HG03378 (cell line): ENCODE results near the gene LRP1.

Source experiments
- ATAC-seq: cut with Tn5 transposase; IDR thresholded peaks from one replicate; pipeline ENCODE4 v1.9.1; 2021; ENCODE audit warnings: mild to moderate bottlenecking, moderate library complexity; ENCODE audit not compliant: unreplicated experiment

LRP1 gene

GRCh38 chr12:57190037-57190436 is 61.8 kb downstream of the LRP1 start:
- ATAC-seq, result no peak

DNA sequence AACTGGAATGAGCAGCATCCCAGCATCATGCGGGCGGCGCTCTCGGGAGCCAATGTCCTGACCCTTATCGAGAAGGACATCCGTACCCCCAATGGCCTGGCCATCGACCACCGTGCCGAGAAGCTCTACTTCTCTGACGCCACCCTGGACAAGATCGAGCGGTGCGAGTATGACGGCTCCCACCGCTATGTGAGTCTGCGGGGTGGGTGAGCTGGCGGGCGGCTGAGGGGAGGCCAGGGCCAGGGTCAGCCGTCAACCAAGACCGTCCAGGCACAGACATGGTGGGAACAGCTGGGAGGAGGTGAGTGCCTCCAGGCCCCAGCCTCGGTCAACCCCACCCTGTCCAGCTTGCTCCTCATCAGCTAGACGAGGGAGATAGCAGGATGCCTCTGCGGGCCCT is 62.5 kb downstream of the LRP1 start:
- no peak for ATAC-seq

- ATAC-seq, result no peak
Observed at GRCh38 chr12:57191410-57191809, 63.1 kb downstream of the LRP1 start.

DNA sequence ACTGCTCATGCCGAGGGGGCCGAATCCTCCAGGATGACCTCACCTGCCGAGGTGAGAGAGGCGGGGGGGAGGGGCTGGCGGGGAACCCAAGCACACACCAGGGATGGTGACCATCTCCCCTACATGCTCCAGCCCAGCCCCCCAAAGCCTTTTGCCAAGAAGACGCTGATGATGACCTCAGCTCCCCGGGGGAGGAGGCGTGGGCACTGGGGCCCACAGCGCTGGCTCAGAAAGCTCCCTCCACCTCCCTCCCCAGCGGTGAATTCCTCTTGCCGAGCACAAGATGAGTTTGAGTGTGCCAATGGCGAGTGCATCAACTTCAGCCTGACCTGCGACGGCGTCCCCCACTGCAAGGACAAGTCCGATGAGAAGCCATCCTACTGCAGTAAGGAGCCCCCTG is 64.6 kb downstream of the LRP1 start:
- ATAC-seq, result no peak

DNA sequence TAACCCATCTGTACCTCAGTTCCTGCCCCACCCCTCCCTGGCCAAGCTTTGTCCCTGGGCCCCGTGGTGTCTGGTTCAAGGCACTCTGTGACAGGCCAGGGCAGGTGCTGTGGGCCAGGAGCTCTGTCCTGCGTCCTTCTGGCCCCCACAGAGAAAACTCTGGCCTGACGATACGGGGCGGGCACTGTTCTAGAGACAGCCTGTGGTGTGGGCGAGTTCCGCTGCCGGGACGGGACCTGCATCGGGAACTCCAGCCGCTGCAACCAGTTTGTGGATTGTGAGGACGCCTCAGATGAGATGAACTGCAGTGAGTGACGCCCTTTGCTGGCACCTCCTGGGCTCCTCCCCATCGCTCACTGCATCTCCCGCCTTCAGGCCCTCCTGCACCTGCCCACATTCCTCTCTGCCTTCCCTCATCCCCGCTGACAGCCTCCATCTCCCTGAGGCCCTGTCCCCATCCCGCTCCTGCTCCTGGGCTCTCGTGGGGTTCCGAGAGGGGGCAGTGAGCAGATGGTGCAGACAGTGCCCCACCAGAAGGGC is 65.5 kb downstream of the LRP1 start:
- ATAC-seq, result no peak

- no peak for ATAC-seq
Observed at GRCh38 chr12:57194253-57194652, 66.0 kb downstream of the LRP1 start.

GRCh38 chr12:57195186-57195585 is 66.9 kb downstream of the LRP1 start:
- ATAC-seq, result no peak

DNA sequence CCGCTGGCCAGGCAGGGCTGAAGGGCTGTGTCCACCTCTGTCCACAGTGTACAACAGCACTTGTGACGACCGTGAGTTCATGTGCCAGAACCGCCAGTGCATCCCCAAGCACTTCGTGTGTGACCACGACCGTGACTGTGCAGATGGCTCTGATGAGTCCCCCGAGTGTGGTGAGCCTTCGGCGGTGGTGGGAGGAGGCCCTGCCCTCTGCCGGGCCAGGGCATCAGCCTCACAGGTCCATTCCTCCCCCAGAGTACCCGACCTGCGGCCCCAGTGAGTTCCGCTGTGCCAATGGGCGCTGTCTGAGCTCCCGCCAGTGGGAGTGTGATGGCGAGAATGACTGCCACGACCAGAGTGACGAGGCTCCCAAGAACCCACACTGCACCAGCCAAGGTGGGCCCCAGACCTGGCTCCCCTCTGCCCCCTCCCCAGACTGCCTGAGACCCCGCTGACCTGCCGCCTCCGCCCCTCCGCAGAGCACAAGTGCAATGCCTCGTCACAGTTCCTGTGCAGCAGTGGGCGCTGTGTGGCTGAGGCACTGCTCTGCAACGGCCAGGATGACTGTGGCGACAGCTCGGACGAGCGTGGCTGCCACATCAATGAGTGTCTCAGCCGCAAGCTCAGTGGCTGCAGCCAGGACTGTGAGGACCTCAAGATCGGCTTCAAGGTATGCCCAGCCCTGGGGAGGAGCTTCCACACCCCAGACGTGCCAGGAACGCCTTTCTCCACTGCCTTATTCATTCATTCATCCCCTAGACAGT is 67.5 kb downstream of the LRP1 start:
- no peak for ATAC-seq

GRCh38 chr12:57196439-57196838 is 68.2 kb downstream of the LRP1 start:
- ATAC-seq, result no peak

GRCh38 chr12:57196956-57197355 is 68.7 kb downstream of the LRP1 start:
- ATAC-seq, result no peak

GRCh38 chr12:57198329-57198728 is 70.0 kb downstream of the LRP1 start:
- no peak for ATAC-seq

- ATAC-seq, result no peak
Observed at GRCh38 chr12:57199191-57199590, 70.9 kb downstream of the LRP1 start.

- ATAC-seq, result no peak
Observed at GRCh38 chr12:57200497-57200896, 72.2 kb downstream of the LRP1 start.

- ATAC-seq, result no peak
Observed at GRCh38 chr12:57201219-57201618, 72.9 kb downstream of the LRP1 start.

- ATAC-seq, result no peak
Observed at GRCh38 chr12:57201631-57202030, 73.3 kb downstream of the LRP1 start.

- ATAC-seq, result no peak
Observed at GRCh38 chr12:57202321-57202720, 74.0 kb downstream of the LRP1 start.

DNA sequence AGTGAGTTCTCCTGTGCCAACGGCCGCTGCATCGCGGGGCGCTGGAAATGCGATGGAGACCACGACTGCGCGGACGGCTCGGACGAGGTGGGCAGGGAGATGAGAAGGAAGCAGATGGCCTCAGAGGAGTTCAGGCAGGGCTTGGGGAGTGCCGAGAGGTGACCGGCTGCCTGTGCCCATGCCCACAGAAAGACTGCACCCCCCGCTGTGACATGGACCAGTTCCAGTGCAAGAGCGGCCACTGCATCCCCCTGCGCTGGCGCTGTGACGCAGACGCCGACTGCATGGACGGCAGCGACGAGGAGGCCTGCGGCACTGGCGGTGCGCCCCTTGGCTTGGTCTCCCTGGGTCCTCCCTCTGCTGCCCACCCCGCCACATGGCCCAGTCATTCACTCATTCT is 74.9 kb downstream of the LRP1 start:
- no peak for ATAC-seq

GRCh38 chr12:57203791-57204190 is 75.5 kb downstream of the LRP1 start:
- ATAC-seq, result no peak

- ATAC-seq, result no peak
Observed at GRCh38 chr12:57204454-57204853, 76.2 kb downstream of the LRP1 start.

- no peak for ATAC-seq
Observed at GRCh38 chr12:57205186-57205585, 76.9 kb downstream of the LRP1 start.

DNA sequence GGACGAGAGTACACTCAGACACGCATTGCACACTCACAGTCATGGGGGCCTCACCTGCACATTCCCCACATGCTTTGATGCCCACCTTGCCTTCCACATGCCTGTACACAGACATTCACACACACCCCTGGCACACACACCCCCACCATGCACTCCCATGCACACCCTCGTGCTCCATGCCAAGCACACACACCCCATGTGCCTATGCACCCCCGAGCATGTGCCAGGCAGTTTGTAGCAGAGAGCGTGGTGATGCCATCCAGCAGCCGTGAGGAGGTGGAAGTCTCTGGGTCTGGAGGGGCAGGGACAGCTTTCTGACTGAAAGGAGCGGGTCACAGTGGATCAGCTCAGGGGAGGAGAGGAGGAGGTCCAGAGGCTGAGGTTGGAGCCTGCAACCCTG is 77.6 kb downstream of the LRP1 start:
- no peak for ATAC-seq

- no peak for ATAC-seq
Observed at GRCh38 chr12:57207731-57208630, 79.7 kb downstream of the LRP1 start.
